A549 (cell line): ENCODE data around the gene MRTO4.

Experiments used
- CTCF ChIP-seq: fragments of >200 bp; sonication (Bioruptor Twin); formaldehyde crosslinking; IDR thresholded peaks from 3 replicates; pipeline ENCODE4 v1.5.1; 2016
- EP300 ChIP-seq, 2 experiments: fragments of >200 bp; sonication (Bioruptor Twin); formaldehyde crosslinking; IDR thresholded peaks; 2 replicates in 1 of 2; 3 replicates in 1 of 2; pipeline ENCODE4 v1.6.1; 2016 to 2017
- JUNB ChIP-seq: fragments of >200 bp; sonication (Bioruptor Twin); formaldehyde crosslinking; IDR thresholded peaks from 2 replicates; pipeline ENCODE4 v1.6.1; 2016
- MAFK ChIP-seq: fragments of 450-650 bp; IDR thresholded peaks from 2 replicates; pipeline ENCODE4 v1.6.1; 2014; ENCODE audit not compliant: partially characterized antibody
- MAX ChIP-seq: IDR thresholded peaks from 2 replicates; pipeline ENCODE4 v1.6.1; 2012
- MAZ ChIP-seq: fragments of 150-350 bp; IDR thresholded peaks from 2 replicates; pipeline ENCODE4 v1.6.1; 2014; ENCODE audit warnings: antibody characterized with exemption, low read depth, low read length, borderline replicate concordance
- POLR2A ChIP-seq: IDR thresholded peaks from 2 replicates; pipeline ENCODE4 v1.6.1; 2012; ENCODE audit warnings: mild to moderate bottlenecking, low read length
- POLR2AphosphoS2 ChIP-seq: conservative IDR thresholded peaks from 2 replicates; pipeline ENCODE4 v1.6.1; 2012; ENCODE audit warnings: low read length, improper control_type of control experiment, inconsistent platforms
- RNF2 ChIP-seq: fragments of 200-600 bp; sonication (generic); IDR thresholded peaks from 2 replicates; pipeline ENCODE4 v1.6.1; 2016; ENCODE audit warnings: low read depth, mild to moderate bottlenecking, antibody characterized with exemption, moderate library complexity, borderline replicate concordance
- ZNF302 ChIP-seq: fragments of 250-450 bp; sonication (Bioruptor Pico); IDR thresholded peaks from 2 replicates; pipeline ENCODE4 v1.9.0; 2021; ENCODE audit warnings: inconsistent platforms, mild to moderate bottlenecking, moderate library complexity

GRCh38 chr1:19234224-19234623, 17.4 kb upstream of the MRTO4 start:
- TF ChIP-seq RNF2 (no peak), POLR2A (no peak), MAX (no peak), CTCF (no peak), JUNB (no peak), MAZ (no peak), ZNF302 (CRISPR knock-in tag) (no peak), MAFK (no peak), POLR2AphosphoS2 (no peak), EP300 (IDR thresholded peaks at IDR 0.05) (no peak)
